Ovary (tissue), 3 donors: ENCODE results near the gene CMIP.

Source experiments
- CTCF ChIP-seq, 3 donors: fragments of 450-650 bp in 2 of 3; fragments of 200-600 bp in 1 of 3; IDR thresholded peaks; one replicate each; pipeline versions ENCODE4 v1.5.1 to v1.8.0; 2016 to 2022; ENCODE audit warnings: antibody characterized with exemption in 3 of 3, mild to moderate bottlenecking in 1 of 3
- EP300 ChIP-seq: sonication (generic); formaldehyde crosslinking; IDR thresholded peaks from one replicate; pipeline ENCODE4 v1.6.1; 2017; ENCODE audit warnings: antibody characterized with exemption
- POLR2A ChIP-seq: fragments of 450-650 bp; IDR thresholded peaks from one replicate; pipeline ENCODE4 v1.6.1; 2017; ENCODE audit warnings: antibody characterized with exemption, mild to moderate bottlenecking, moderate library complexity
- donor health status: DM: no; HTN: no; CAD: no.

DNA sequence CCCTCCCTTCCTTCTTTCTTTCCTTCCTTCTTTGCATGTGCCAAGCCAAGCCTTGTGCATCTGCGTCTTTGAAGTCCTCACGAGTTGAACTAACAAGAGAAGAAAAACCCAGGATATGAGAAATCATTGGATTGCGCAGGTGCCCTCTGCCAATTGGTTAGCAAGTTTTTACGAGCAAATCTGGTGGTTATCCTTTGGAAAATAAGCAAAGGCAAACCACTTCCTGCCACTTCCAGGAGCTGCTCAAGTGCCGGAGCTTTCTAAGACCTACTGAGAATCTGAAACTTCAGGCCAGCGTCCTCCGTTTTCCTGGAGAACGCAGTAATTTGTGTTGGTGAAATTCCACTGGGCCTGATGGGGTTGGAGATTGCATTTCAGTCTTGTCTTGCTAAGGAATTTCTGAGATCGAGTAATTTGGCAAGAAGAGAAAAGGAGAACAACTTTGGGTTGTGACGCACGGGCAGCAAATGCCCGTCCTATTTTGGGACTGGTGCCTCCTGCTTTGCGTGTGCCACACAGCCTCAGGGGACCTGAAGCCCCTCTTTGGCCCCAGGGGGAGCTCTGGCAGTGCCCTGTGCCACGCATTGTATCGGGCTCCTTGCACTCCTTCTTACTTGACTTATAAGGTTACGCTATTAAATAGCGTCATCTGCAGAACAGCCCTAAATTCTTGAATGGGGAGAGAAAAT, 56.4 kb downstream of the CMIP start:
- no peak for TF ChIP-seq POLR2A
- no peak for TF ChIP-seq CTCF (IDR thresholded peaks at IDR 0.05)
- no peak for TF ChIP-seq EP300
